ENCODE results near the gene CD5L. TPM values are rescaled to one million over a fixed set of nuclear protein-coding genes. Genes with fewer than 3 reads are reported as not detected.

The CD5L gene
- polyA plus RNA-seq, 1 donor from 2014 or later: not detected

GRCh38 chr1:157880621-157881020 lies 39.0 kb upstream of the CD5L start:
- Histone ChIP-seq H3K4me3 (ENCODE audit: low read length) (no peak overlapping the region), H3K9me2 (ENCODE audit: insufficient read depth, low read length) (no peaks in the 10 kb centered on the region), H3K36me3 (ENCODE audit: insufficient read depth, low read length) (no peaks in the 10 kb centered on the region), H3K79me2 (replicated peaks; ENCODE audit: insufficient read depth, low read length) (no peaks in the 10 kb centered on the region), H3K4me2 (ENCODE audit: low read length) (no peak overlapping the region), H3K9ac (ENCODE audit: low read length) (no peak overlapping the region), H3K27ac (ENCODE audit: low read length) (no peak overlapping the region), H3F3A (ENCODE audit: insufficient read depth, low read length, poor library complexity, severe bottlenecking) (no peaks in the 10 kb centered on the region), H3K27me3 (ENCODE audit: insufficient read depth, low read depth, low read length) (no peaks in the 10 kb centered on the region), H2AFZ (ENCODE audit: low read depth, low read length) (no peak overlapping the region), H4K20me1 (ENCODE audit: insufficient read depth) (no peaks in the 10 kb centered on the region), H3K9me3 (ENCODE audit: low read length) (no peaks in the 10 kb centered on the region)
- TF ChIP-seq REST (IDR thresholded peaks at IDR 0.05; ENCODE audit: borderline replicate concordance): no peak
- no peak for TF ChIP-seq EZH2 (IDR thresholded peaks at IDR 0.05; ENCODE audit: borderline replicate concordance, insufficient read depth, low read length, poor library complexity, severe bottlenecking)
- no peak for TF ChIP-seq TAF1 (IDR thresholded peaks at IDR 0.05; ENCODE audit: low read depth)
- no peak for TF ChIP-seq SMC3 (conservative IDR thresholded peaks at IDR 0.05; ENCODE audit: poor library complexity)

GRCh38 chr1:157878059-157878458 lies 36.5 kb upstream of the CD5L start:
- no peak overlapping the region for H3K4me2 ChIP-seq (ENCODE audit: low read length)
- H3K36me3 ChIP-seq (ENCODE audit: insufficient read depth, low read length): no peaks in the 10 kb centered on the region
- no peak overlapping the region for H3K4me3 ChIP-seq (ENCODE audit: low read length)
- H2AFZ ChIP-seq (ENCODE audit: low read depth, low read length): no peak overlapping the region
- H3F3A ChIP-seq (ENCODE audit: insufficient read depth, low read length, poor library complexity, severe bottlenecking): no peaks in the 10 kb centered on the region
- no peaks in the 10 kb centered on the region for H3K79me2 ChIP-seq (replicated peaks; ENCODE audit: insufficient read depth, low read length)
- no peak overlapping the region for H3K27ac ChIP-seq (ENCODE audit: low read length)
- no peak overlapping the region for H3K9ac ChIP-seq (ENCODE audit: low read length)
- TF ChIP-seq RAD21 (conservative IDR thresholded peaks at IDR 0.05) (peak; percentile 51), SMC3 (conservative IDR thresholded peaks at IDR 0.05; ENCODE audit: poor library complexity) (peak; percentile 60), EP300 (conservative IDR thresholded peaks at IDR 0.05; ENCODE audit: poor library complexity, severe bottlenecking) (no peak), POLR2AphosphoS5 (IDR thresholded peaks at IDR 0.05) (no peak), CTCF (IDR thresholded peaks at IDR 0.05; ENCODE audit: poor library complexity, severe bottlenecking) (peak; percentile 59)
- H3K9me2 ChIP-seq (ENCODE audit: insufficient read depth, low read length): no peaks in the 10 kb centered on the region
- H3K27me3 ChIP-seq (ENCODE audit: insufficient read depth, low read depth, low read length): no peaks in the 10 kb centered on the region
- no peaks in the 10 kb centered on the region for H3K9me3 ChIP-seq (ENCODE audit: low read length)
- H4K20me1 ChIP-seq (ENCODE audit: insufficient read depth): no peaks in the 10 kb centered on the region

GRCh38 chr1:157870490-157870889 lies 28.9 kb upstream of the CD5L start:
- no peaks in the 10 kb centered on the region for H3K9me2 ChIP-seq (ENCODE audit: insufficient read depth, low read length)
- no peak for TF ChIP-seq TAF1 (IDR thresholded peaks at IDR 0.05; ENCODE audit: low read depth)
- no peak for TF ChIP-seq SMC3 (conservative IDR thresholded peaks at IDR 0.05; ENCODE audit: poor library complexity)
- TF ChIP-seq REST (IDR thresholded peaks at IDR 0.05; ENCODE audit: borderline replicate concordance): no peak
- no peak for TF ChIP-seq RAD21 (conservative IDR thresholded peaks at IDR 0.05)
- TF ChIP-seq POLR2AphosphoS5 (IDR thresholded peaks at IDR 0.05): no peak
- TF ChIP-seq MXI1 (conservative IDR thresholded peaks at IDR 0.05; ENCODE audit: poor library complexity, severe bottlenecking): no peak
- no peak for TF ChIP-seq EP300 (conservative IDR thresholded peaks at IDR 0.05; ENCODE audit: poor library complexity, severe bottlenecking)
- no peak for TF ChIP-seq CTCF (IDR thresholded peaks at IDR 0.05; ENCODE audit: poor library complexity, severe bottlenecking)
- no peak for TF ChIP-seq EZH2 (IDR thresholded peaks at IDR 0.05; ENCODE audit: borderline replicate concordance, insufficient read depth, low read length, poor library complexity, severe bottlenecking)
- H3K27me3 ChIP-seq (ENCODE audit: insufficient read depth, low read depth, low read length): no peaks in the 10 kb centered on the region
- no peaks in the 10 kb centered on the region for H3K79me2 ChIP-seq (replicated peaks; ENCODE audit: insufficient read depth, low read length)
- H3K4me2 ChIP-seq (ENCODE audit: low read length): no peak overlapping the region
- H3K36me3 ChIP-seq (ENCODE audit: insufficient read depth, low read length): no peaks in the 10 kb centered on the region
- H3K4me3 ChIP-seq (ENCODE audit: low read length): no peak overlapping the region
- H3K27ac ChIP-seq (ENCODE audit: low read length): no peak overlapping the region
- H3F3A ChIP-seq (ENCODE audit: insufficient read depth, low read length, poor library complexity, severe bottlenecking): no peaks in the 10 kb centered on the region
- no peak overlapping the region for H2AFZ ChIP-seq (ENCODE audit: low read depth, low read length)
- no peak overlapping the region for H3K9ac ChIP-seq (ENCODE audit: low read length)
- H4K20me1 ChIP-seq (ENCODE audit: insufficient read depth): no peaks in the 10 kb centered on the region
- H3K9me3 ChIP-seq (ENCODE audit: low read length): no peaks in the 10 kb centered on the region

All from neural cell (in vitro differentiated cells).